SU-DHL-6 (cell line): Measurements from ENCODE around the gene ABCG1.

Experiments used
- H2AFZ ChIP-seq: fragments of 200-600 bp; sonication (generic); 2 replicates; pipeline ENCODE4 v1.6.1; 2014; ENCODE audit warnings: low read depth, mild to moderate bottlenecking, moderate library complexity, mixed read lengths, antibody characterized with exemption, low read length; ENCODE audit not compliant: severe bottlenecking
- H3F3A ChIP-seq: fragments of 200-600 bp; shearing (Covaris generic); 2 replicates; pipeline ENCODE4 v1.6.0; 2016; ENCODE audit warnings: antibody characterized with exemption, mild to moderate bottlenecking; ENCODE audit not compliant: insufficient read depth
- H3K27ac ChIP-seq: fragments of 200-600 bp; sonication (generic); 2 replicates; pipeline ENCODE4 v1.5.1; 2016; ENCODE audit warnings: low read depth, mild to moderate bottlenecking, low read length, moderate library complexity, mixed read lengths
- H3K27me3 ChIP-seq: fragments of 200-600 bp; sonication (generic), shearing (Covaris generic); 2 replicates; pipeline ENCODE4 v1.6.0; 2014; ENCODE audit warnings: mild to moderate bottlenecking, low read length
- H3K36me3 ChIP-seq: fragments of 200-600 bp; sonication (generic); 2 replicates; pipeline ENCODE4 v1.6.1; 2014; ENCODE audit warnings: mild to moderate bottlenecking, low read length, mixed read lengths
- H3K4me2 ChIP-seq: fragments of 300-600, 200-600 bp; shearing (Covaris generic), sonication (generic); 2 replicates; pipeline ENCODE4 v1.6.0; 2014; ENCODE audit warnings: low read length, low read depth, mild to moderate bottlenecking; ENCODE audit not compliant: poor library complexity, severe bottlenecking
- H3K4me3 ChIP-seq: fragments of 200-600 bp; sonication (generic); 2 replicates; pipeline ENCODE4 v1.5.1; 2014; ENCODE audit warnings: antibody characterized with exemption, low read length, mild to moderate bottlenecking, mixed read lengths; ENCODE audit not compliant: insufficient read depth, poor library complexity, severe bottlenecking
- H3K79me2 ChIP-seq: fragments of 200-600 bp; sonication (generic); 2 replicates; pipeline ENCODE4 v1.6.1; 2014; ENCODE audit warnings: mild to moderate bottlenecking, low read length, moderate library complexity; ENCODE audit not compliant: insufficient read depth
- H3K9ac ChIP-seq: fragments of 200-600 bp; sonication (generic); 2 replicates; pipeline ENCODE4 v1.7.0; 2014; ENCODE audit warnings: mild to moderate bottlenecking, low read length
- H3K9me2 ChIP-seq: fragments of 200-600 bp; sonication (generic); replicated peaks from 2 replicates; pipeline ENCODE4 v1.6.1; 2014; ENCODE audit warnings: low read length; ENCODE audit not compliant: insufficient read depth
- H3K9me3 ChIP-seq: fragments of 200-600 bp; sonication (generic); 2 replicates; pipeline ENCODE4 v1.6.1; 2014; ENCODE audit warnings: low read length, mixed read lengths; ENCODE audit not compliant: insufficient read depth
- H4K20me1 ChIP-seq: fragments of 200-600 bp; sonication (generic); 2 replicates; pipeline ENCODE4 v1.6.1; 2014; ENCODE audit warnings: low read depth, mild to moderate bottlenecking, antibody characterized with exemption, low read length, moderate library complexity, mixed read lengths
- CTCF ChIP-seq: fragments of 200-600 bp; sonication (generic); IDR thresholded peaks from one replicate; pipeline ENCODE4 v1.5.1; 2017; ENCODE audit warnings: antibody characterized with exemption, mild to moderate bottlenecking, low read length, moderate library complexity; ENCODE audit not compliant: insufficient read depth, poor library complexity, severe bottlenecking
- EZH2phosphoT487 ChIP-seq: fragments of 200-600 bp; sonication (generic), shearing (Covaris generic); conservative IDR thresholded peaks from 2 replicates; pipeline ENCODE4 v1.6.1; 2018; ENCODE audit warnings: mild to moderate bottlenecking, antibody characterized with exemption, low read length, moderate library complexity, mixed read lengths

Gene ABCG1

GRCh38 chr21:42203936-42204335 lies 15.0 kb upstream of the ABCG1 start:
- H3K9ac ChIP-seq, result no peak overlapping the region
- H4K20me1 ChIP-seq, result no peaks in the 10 kb centered on the region
- no peaks in the 10 kb centered on the region for H3K27me3 ChIP-seq
- H3K4me3 ChIP-seq, result no peak overlapping the region
- no peak overlapping the region for H2AFZ ChIP-seq
- H3K79me2 ChIP-seq, result no peaks in the 10 kb centered on the region
- H3K36me3 ChIP-seq, result no peaks in the 10 kb centered on the region
- H3F3A ChIP-seq, result no peaks in the 10 kb centered on the region
- no peaks in the 10 kb centered on the region for H3K9me3 ChIP-seq
- no peaks in the 10 kb centered on the region for H3K9me2 ChIP-seq
- TF ChIP-seq CTCF (no peak), EZH2phosphoT487 (no peak)
- no peak overlapping the region for H3K4me2 ChIP-seq
- no peak overlapping the region for H3K27ac ChIP-seq

- Histone ChIP-seq H2AFZ (no peak overlapping the region), H3K4me3 (no peak overlapping the region), H3K9me3 (no peaks in the 10 kb centered on the region), H3K9ac (no peak overlapping the region), H3K27me3 (no peaks in the 10 kb centered on the region), H3F3A (no peaks in the 10 kb centered on the region), H3K36me3 (no peaks in the 10 kb centered on the region), H3K4me2 (no peak overlapping the region), H4K20me1 (no peaks in the 10 kb centered on the region), H3K79me2 (no peaks in the 10 kb centered on the region), H3K27ac (no peak overlapping the region), H3K9me2 (no peaks in the 10 kb centered on the region)
- TF ChIP-seq EZH2phosphoT487 (no peak), CTCF (no peak)
These were observed 11.5 kb upstream of the ABCG1 start for GRCh38 chr21:42207426-42207825.

GRCh38 chr21:42208036-42208435 lies 10.9 kb upstream of the ABCG1 start:
- Histone ChIP-seq H3K27me3 (no peaks in the 10 kb centered on the region), H3F3A (no peaks in the 10 kb centered on the region), H2AFZ (no peak overlapping the region), H3K9me2 (no peaks in the 10 kb centered on the region), H3K4me3 (no peak overlapping the region), H3K36me3 (no peaks in the 10 kb centered on the region), H3K4me2 (no peak overlapping the region), H3K79me2 (no peaks in the 10 kb centered on the region), H3K27ac (no peak overlapping the region), H3K9ac (no peak overlapping the region), H4K20me1 (no peaks in the 10 kb centered on the region), H3K9me3 (no peaks in the 10 kb centered on the region)
- TF ChIP-seq CTCF (no peak), EZH2phosphoT487 (no peak)
